GM23248 (cell line): Measurements from ENCODE around the gene STAT6.

Experiments used
- EZH2 ChIP-seq: fragments of 200-600 bp; sonication (generic); IDR thresholded peaks from 2 replicates; pipeline ENCODE4 v1.6.1; 2018; ENCODE audit warnings: antibody characterized with exemption, mild to moderate bottlenecking; ENCODE audit not compliant: insufficient read depth, poor library complexity, severe bottlenecking
- EZH2phosphoT487 ChIP-seq: fragments of 200-600 bp; sonication (generic); IDR thresholded peaks from 2 replicates; pipeline ENCODE4 v1.6.1; 2018; ENCODE audit warnings: antibody characterized with exemption, moderate library complexity, mild to moderate bottlenecking, low read depth; ENCODE audit not compliant: insufficient read depth

GRCh38 chr12:57090924-57091637 is 20.1 kb downstream of the STAT6 start:
- TF ChIP-seq EZH2 (no peak), EZH2phosphoT487 (no peak)
